GM19193 (cell line): Measurements from ENCODE around the gene CFAP92.

Experiments
- POLR2A ChIP-seq: IDR thresholded peaks from 4 replicates; pipeline ENCODE4 v1.6.1; 2011; ENCODE audit not compliant: insufficient read depth, insufficient read length; ENCODE audit errors: extremely low read depth

The CFAP92 gene

DNA sequence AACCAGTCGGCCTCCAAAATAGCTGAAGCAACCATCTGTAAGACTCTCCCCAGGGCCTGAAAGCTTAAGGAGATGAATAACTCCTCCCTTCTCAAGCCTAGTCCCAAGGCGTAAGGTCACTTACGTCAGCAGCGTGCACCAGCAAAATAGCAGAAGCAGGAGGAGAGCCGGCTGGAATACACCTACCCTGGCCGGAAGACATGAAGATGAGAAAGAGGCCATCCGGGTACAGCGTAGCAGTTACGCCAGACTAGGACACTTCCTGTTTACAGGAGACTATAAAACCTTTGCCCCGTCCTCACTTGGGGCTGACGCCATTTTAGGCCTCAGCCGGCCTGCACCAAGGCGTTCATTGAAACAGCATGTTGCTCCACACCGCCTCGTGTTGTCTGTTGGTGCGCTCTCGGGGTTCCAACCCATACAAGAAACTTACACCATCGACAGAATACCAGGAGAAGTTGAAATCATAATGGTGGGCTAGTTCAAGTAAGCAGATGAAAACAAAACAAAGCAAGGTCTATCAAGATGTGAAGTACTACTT lies 2.5 kb downstream of the CFAP92 start:
- no peak for TF ChIP-seq POLR2A

DNA sequence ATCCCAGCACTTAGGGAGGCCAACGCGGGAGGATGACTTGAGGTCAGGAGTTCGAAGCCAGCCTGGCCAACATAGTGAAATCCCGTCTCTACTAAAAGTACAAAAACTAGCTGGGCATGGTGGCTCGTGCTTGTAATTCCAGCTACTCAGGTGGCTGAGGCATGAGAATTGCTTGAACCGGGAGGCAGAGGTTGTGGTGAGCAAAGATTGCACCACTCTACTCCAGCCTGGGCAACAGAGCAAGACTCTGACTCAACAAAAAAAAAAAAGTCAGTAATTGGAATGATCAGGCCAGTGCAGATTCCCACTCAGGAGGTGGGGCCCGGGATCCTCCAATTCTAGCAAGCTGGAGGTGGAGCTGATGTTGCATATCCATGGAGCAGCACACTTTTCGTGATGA lies 5.6 kb downstream of the CFAP92 start:
- TF ChIP-seq POLR2A = no peak

DNA sequence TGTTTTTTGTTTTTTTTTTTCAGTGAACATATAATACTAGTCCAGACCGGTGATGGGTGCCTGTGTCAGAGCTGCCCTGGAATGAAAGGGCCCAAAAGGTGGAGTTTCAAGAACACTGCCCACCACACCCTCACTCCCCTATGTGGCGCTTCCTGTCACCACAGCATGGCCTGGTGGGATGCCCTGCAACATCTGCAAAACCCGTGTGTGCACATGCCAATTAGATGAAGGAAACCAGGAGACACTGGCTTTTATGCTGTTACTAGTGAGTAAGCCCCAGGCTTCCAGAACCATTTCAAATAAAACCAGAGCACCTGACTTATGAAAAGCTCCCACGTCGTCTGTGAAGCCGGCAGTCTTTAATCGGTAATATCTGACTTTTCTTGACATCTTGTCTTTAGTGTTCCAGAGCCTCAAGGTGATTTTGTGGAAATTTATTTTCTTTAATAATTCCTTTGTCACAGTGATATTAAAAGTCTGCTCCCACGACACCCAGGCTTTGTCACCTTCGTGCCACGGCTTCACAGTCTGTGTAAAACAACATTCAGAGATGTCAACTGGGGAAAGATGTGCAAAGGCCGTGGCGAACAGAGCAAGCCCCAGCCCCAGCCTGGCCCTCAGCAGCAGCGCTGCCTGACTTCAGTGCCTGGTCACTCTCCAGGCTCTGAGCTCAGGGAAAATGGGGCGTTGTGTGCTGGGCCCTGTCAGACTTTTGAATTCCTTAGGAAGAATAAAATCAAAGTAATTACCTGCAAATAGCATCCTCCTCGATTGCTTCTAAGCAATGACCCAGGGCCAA lies 6.4 kb downstream of the CFAP92 start:
- no peak for TF ChIP-seq POLR2A

DNA sequence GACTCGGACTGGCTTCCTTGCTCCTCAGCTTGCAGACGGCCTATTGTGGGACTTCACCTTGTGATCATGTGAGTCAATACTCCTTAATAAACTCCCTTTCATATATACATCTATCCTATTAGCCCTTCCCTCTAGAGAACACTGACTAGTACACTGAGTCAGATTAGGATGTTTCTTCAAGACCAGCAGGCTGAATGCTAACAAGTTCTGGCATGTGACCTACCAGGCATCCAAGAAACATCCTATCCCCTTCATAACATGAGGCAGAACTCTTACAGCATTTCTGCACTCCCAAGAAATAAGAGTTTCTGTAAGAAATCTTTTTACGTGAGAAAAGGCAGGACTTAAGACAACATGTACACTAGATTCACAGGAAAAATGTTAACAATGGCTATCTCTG lies 9.3 kb downstream of the CFAP92 start:
- no peak for TF ChIP-seq POLR2A

DNA sequence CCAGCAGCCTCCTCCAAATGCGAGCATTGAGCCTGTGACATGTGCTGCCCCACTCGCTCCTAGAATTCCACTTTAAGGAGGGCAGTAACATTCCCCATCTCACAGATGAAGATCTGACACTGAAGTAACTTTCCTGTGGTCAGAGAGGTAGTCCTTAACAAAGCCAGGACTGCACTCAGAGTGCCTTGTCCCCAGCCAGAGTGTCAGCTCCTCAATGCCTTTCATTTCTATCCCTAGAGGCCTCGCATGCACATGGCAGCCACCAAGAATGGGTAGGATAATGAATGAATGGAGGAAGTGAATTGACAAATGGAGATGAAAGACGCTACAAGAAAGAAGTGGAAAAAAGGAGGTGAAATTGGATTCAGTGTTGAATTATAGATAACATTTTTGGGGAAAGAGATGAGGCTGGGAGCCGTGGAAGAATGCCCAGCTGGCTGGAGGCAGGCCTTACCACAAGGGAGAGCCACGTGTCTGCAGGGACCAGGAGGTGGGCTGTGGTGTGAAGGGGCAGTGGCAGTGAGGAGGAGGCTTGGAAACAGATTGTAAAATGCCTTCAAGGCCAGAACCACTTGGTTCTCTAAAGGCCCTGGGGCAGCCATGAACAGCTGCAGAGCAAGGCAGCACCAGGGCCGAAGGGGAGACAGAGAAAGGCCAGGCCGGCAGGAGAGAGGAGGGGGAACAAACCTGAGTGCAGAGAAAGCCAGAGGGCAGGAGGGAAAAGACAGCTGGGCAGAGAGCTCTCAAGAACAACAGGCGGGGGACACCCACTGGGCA lies 10.4 kb downstream of the CFAP92 start:
- no peak for TF ChIP-seq POLR2A

DNA sequence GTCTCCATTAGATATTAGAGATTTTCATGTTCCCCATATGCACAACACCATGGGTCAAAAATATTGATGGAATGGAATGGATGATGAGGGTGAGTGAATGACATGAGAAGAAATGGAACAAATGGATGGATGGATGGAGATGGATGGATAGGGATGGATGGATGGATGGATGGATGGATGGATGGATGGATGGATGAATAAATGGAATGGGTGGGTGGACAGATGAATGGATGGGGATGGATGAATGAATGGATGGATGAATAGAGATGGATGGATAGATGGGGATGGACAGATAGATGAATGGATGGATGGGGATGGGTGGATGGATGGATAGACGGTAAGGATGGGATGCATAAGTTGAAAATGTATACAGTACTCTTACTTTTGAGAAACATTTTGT lies 18.6 kb downstream of the CFAP92 start:
- TF ChIP-seq POLR2A = no peak

DNA sequence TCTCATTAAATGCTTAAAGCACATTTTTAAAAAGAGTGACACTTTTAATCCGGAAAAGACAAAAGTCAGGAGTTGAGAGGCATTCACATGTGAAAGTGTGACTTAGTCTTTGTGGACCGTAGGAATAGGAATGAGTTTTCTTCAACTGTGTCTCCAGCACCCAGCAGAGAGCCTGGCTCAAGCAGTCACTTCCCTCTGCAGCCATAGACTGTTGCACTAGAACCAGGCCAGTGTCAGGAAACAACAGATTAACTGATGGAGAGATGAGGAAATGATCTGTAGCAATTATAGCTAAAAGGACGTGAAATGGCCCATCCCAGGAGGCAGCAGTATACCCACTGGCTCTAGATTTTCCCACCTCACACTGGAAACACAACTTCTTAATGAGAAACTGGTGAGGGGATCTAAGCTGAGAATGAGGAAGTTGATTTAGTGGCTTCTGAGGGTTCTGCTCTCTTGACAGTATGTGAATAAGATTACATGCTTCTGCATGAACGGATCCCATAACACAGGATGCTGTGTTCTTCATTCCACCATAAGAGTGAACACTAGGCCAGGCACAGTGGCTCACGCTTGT lies 19.8 kb downstream of the CFAP92 start:
- no peak for TF ChIP-seq POLR2A

DNA sequence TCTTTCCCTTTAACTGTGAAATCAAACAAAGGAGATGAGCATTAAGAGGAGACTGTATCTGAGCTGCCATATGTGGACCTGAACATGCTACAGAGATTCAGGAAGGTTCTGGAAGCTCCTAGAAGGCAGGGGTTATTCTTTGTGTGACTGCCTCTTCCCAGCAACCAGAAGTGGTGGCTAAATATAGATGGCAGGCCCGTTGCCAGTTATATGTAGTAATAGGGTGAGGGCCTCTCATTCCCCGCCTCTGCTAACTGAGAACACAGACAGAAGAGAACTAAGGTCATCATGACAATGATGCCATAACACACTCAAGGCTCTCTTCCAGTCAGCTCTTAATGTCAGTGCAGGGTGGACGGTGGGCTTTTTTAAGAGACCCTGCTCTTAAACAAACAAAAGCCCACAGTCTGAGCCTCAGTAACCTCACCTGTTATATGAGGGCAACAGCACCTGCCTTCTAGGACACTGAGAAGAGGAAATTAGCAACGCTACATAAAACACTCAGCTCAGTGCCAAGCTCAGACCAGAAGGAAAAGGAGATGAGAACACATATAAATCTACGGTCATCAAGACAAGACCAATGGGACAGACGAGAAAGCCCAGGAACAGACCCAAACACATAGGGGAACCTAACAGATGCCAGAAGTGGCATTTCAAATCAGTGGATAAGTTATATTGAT lies 22.3 kb downstream of the CFAP92 start:
- TF ChIP-seq POLR2A = no peak

DNA sequence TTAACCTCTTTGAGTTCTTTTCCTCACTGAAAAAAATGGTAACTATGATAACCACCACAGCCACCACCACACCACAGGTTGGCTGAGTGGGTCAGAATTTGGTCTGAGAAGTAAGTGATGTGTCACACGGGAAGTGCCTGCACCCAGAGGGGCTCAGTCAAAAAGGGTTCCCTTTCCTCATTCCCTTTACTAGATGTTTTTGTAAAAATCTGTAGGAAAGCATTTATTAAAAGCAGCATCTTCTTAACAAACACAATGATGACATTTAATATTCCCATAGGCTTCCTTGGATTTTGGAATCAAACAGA lies 23.2 kb downstream of the CFAP92 start:
- TF ChIP-seq POLR2A = no peak

DNA sequence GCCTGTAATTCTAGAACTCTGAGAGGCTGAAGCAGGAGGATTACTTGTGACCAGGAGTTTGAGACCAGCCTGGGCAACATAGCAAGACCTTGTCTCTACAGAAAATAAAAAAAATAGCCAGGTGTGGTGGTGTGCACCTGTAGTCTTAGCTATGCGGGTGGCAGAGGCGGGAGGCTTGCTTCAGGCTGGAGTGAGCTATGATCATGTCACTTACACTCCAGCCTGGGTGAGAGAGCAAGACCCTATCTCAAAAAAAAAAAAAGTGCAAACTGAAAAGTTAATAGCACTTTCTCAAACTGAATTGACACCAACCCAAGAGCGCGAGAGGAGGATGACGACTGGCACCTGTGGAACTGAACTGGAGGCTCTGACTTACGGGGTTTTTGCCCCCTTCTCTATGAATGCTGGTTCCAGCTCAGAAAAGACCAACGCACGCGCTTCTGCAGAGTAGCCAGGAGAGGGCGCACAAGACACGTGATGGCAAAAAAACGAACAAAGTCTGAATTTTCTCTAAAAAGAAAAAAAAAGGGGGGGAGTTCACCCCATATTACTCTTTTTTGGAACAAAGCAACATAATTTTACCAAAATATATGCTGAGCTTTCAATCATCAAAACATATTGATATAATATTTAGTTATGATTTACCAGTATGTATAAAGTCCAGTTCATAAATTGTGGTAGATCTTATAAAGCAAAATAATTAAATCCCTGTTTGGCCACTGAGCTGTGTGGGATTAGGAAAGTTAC lies 23.7 kb downstream of the CFAP92 start:
- no peak for TF ChIP-seq POLR2A

DNA sequence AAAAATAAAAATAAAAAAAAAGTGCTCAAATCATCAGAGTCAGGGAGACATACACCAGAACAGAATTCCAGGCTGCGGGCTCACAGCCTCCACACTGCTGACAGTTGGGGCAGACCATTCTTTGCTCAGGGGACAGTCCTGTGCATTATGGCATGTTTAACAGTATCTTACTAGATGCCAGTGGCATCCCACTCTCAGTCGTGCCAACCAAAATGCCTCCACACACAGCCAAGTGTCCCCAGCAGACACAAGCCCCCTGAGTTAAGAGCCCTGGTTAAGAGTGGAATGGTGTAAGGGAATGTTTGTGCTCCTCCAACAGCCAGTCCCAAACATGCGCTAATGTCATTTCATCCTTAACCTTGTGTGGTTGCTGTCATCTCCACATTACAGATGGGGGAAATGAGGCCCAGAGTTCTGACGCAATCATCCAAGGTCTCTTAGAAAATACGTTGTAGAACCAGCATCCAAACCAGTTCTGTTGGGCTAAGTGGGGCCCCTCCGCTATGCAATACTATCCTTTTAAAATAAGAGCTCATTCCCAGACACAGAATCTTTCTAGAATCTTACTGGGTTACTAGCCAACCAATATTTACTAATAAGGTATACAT lies 26.0 kb downstream of the CFAP92 start:
- TF ChIP-seq POLR2A = no peak

DNA sequence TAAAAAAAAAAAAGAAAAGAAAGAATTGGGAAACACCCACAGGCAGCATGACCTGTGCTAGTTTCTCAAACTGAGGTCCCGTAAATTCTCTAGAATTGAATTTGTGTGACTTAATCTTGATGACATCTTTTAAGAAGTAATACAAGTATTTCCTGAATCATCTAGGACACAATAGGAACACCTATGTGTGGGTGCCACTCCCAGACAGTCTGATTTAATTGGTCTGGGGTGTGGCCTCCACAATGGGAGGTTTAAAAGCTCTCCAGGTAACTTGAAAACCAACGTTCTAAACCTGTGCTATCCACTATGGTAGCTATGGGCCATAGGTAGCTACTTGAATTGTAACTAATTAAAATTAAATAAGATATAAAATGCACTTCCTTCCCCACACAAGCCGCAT lies 28.1 kb downstream of the CFAP92 start:
- TF ChIP-seq POLR2A = no peak

DNA sequence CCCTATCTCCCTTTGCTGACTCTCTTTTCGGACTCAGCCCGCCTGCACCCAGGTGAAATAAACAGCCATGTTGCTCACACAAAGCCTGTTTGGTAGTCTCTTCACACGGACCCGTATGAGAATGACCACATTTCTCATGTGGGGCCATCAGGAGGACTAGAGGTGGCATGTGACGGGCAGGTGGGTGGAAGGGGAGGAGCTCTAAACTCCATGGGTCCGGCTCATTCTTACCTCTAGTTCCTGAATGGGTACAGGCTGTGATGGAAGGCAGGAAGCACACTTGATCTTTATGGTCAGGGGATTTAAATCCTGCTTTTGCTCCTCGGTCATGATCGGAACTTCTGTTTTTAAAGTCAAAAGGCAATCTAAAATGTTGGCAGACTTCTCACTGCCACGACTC lies 28.6 kb downstream of the CFAP92 start:
- no peak for TF ChIP-seq POLR2A

DNA sequence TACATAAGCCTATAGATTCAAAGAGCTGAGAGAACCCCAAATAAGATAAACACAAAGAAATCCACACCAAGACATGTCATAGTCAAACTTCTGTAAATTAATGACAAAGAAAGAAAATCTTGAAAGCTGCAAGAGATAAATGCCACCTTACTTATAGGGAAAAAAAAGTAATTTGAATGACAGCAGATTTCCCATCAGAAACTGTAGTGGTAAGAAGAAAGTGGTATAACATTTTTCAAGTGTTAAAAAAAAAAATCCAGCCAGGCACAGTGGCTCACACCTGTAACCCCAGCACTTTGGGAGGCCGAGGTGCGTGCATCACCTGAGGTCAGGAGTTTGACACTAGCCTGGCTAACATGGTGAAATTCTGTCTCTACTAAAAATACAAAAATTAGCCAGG lies 37.4 kb downstream of the CFAP92 start:
- no peak for TF ChIP-seq POLR2A

DNA sequence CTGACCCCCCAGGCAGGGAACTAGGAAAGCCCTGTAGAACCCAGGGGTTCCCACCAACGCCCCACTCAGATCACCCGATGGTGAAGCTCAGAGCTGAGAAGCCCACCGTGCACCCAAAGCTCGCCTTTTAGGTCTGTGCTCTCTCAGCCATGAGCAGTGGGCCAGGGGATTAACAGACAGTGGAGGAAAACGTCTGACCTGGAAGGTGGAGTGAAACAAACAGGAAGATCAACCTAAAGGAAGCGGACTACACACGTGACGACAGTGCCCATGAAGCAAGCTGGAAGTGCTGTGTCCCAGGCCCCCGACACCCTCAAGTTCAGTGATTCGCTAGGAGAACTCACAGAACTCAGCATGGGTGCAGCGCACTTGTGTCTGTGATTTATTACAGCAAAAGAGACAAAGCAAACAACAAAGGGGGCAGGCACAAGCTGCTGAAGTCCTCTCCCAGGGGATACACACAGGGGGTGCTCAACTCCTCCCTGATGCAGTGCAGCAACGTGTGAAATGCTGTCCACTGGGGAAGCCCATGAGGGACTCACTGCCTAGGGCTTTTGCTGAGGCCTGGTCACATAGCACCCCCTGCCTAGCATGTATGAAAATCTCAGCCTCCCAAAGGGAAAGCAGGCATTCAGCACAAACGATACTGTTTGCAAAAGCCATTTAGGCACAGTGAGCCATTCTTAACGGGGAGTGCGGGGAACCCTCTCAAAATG lies 43.5 kb downstream of the CFAP92 start:
- TF ChIP-seq POLR2A = no peak
